Measurements from ENCODE around the gene RBKS.

DNA sequence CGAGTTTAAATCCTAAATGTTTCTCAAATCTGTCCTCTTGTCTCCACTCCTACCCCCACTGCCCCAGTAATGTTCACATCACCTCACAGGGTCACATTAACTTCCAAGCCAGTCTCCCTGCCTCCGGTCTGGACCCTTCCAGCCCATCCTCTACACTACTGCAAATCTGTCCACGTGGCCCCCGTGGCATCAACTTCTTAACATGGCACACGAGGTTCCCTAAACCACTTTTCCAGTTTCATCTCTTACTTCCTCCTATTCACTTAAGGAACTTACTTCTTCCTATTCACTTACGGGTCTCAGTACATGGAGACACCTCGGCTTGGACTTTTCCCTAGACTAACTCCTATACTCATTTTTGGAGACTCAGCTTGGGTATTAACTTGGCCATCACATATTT, 91.7 kb downstream of the RBKS start:
- no peak for TF ChIP-seq EZH2 (conservative IDR thresholded peaks at IDR 0.05; ENCODE audit: low read depth, low read length)
- TF ChIP-seq SRSF1 (optimal IDR thresholded peaks at IDR 0.05; ENCODE audit: low read depth, low read length), result no peak
- no peak for TF ChIP-seq KLF16 (CRISPR knock-in tag; IDR thresholded peaks at IDR 0.05)
- TF ChIP-seq RFX1 (IDR thresholded peaks at IDR 0.05), result no peak
- TF ChIP-seq, protein P1, sequence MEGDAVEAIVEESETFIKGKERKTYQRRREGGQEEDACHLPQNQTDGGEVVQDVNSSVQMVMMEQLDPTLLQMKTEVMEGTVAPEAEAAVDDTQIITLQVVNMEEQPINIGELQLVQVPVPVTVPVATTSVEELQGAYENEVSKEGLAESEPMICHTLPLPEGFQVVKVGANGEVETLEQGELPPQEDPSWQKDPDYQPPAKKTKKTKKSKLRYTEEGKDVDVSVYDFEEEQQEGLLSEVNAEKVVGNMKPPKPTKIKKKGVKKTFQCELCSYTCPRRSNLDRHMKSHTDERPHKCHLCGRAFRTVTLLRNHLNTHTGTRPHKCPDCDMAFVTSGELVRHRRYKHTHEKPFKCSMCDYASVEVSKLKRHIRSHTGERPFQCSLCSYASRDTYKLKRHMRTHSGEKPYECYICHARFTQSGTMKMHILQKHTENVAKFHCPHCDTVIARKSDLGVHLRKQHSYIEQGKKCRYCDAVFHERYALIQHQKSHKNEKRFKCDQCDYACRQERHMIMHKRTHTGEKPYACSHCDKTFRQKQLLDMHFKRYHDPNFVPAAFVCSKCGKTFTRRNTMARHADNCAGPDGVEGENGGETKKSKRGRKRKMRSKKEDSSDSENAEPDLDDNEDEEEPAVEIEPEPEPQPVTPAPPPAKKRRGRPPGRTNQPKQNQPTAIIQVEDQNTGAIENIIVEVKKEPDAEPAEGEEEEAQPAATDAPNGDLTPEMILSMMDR (CRISPR knock-in tag; IDR thresholded peaks at IDR 0.05), result no peak
- TF ChIP-seq GABPA (IDR thresholded peaks at IDR 0.05; ENCODE audit: low read depth, low read length), result no peak
- no peak for TF ChIP-seq GABPA (CRISPR knock-in tag; IDR thresholded peaks at IDR 0.05; ENCODE audit: low read depth)
- TF ChIP-seq, protein P2, sequence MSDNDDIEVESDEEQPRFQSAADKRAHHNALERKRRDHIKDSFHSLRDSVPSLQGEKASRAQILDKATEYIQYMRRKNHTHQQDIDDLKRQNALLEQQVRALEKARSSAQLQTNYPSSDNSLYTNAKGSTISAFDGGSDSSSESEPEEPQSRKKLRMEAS (IDR thresholded peaks at IDR 0.05), result no peak
- TF ChIP-seq ZNF589 (CRISPR knock-in tag; conservative IDR thresholded peaks at IDR 0.05), result no peak
- no peak for TF ChIP-seq HMGA1 (CRISPR knock-in tag; conservative IDR thresholded peaks at IDR 0.05)
- TF ChIP-seq NPAS2 (CRISPR knock-in tag; IDR thresholded peaks at IDR 0.05; ENCODE audit: borderline replicate concordance), result no peak
- TF ChIP-seq, protein P3, sequence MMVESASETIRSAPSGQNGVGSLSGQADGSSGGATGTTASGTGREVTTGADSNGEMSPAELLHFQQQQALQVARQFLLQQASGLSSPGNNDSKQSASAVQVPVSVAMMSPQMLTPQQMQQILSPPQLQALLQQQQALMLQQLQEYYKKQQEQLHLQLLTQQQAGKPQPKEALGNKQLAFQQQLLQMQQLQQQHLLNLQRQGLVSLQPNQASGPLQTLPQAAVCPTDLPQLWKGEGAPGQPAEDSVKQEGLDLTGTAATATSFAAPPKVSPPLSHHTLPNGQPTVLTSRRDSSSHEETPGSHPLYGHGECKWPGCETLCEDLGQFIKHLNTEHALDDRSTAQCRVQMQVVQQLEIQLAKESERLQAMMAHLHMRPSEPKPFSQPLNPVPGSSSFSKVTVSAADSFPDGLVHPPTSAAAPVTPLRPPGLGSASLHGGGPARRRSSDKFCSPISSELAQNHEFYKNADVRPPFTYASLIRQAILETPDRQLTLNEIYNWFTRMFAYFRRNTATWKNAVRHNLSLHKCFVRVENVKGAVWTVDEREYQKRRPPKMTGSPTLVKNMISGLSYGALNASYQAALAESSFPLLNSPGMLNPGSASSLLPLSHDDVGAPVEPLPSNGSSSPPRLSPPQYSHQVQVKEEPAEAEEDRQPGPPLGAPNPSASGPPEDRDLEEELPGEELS (CRISPR knock-in tag; IDR thresholded peaks at IDR 0.05), result no peak
- TF ChIP-seq POLR2AphosphoS5 (IDR thresholded peaks at IDR 0.05; ENCODE audit: low read depth, low read length), result no peak

All from HepG2 (cell line).